Left renal cortex interstitium (tissue), 4 donors: ENCODE data around the gene GCNT4. TPM values are rescaled to one million over a fixed set of nuclear protein-coding genes. Genes with fewer than 3 reads are reported as not detected.
"Not testable (repeated sequence)": the region's sequence is repeated elsewhere in the genome, so short reads cannot be mapped to it uniquely, and the experiment has no call there.

Experiments
- DNase-seq, 4 donors: peaks; one replicate each; pipeline ENCODE4 v3.0.0-alpha.2; 2013; ENCODE audit warnings: low read depth in 4 of 4, low spot score in 2 of 4, missing footprints in 1 of 4
- polyA plus RNA-seq, 4 donors: library from polyadenylated mRNA; unstranded; fragments of 120-200 nt; gene quantifications; one replicate each; pipeline ENCODE4 v1.2.1, GENCODE V29; 2013; ENCODE audit not compliant: insufficient read length in 4 of 4

GCNT4 gene
- 10 to 100 TPM; 12.6 to 18.3 (median 14.3) TPM for polyA plus RNA-seq

GRCh38 chr5:75052192-75053053, at the start of gene GCNT4:
Gene GCNT4 (minus strand): TSS chr5:75052558. CDS start chr5:75030037, 22,521 bp downstream.
- peak in 2 of 4 donors; percentile 20 to 29 for DNase-seq

GRCh38 chr5:75095956-75096355, 43.6 kb upstream of the GCNT4 start:
- DNase-seq, result not testable (repeated sequence)

GRCh38 chr5:75091597-75091996, 39.2 kb upstream of the GCNT4 start:
- DNase-seq, result no peak

GRCh38 chr5:75089662-75090061, 37.3 kb upstream of the GCNT4 start:
- no peak for DNase-seq

- no peak for DNase-seq
Measured at GRCh38 chr5:75089137-75089536, 36.8 kb upstream of the GCNT4 start.

- DNase-seq, result no peak
Measured at GRCh38 chr5:75088648-75089047, 36.3 kb upstream of the GCNT4 start.

- no peak for DNase-seq
Measured at GRCh38 chr5:75081510-75081909, 29.2 kb upstream of the GCNT4 start.

- DNase-seq, result not testable (repeated sequence)
Measured at GRCh38 chr5:75079346-75079745, 27.0 kb upstream of the GCNT4 start.

GRCh38 chr5:75078027-75078426, 25.7 kb upstream of the GCNT4 start:
- DNase-seq, result no peak

GRCh38 chr5:75072061-75072460, 19.7 kb upstream of the GCNT4 start:
- no peak for DNase-seq

GRCh38 chr5:75071100-75071499, 18.7 kb upstream of the GCNT4 start:
- no peak for DNase-seq

GRCh38 chr5:75067434-75067833, 15.1 kb upstream of the GCNT4 start:
- no peak for DNase-seq

- no peak for DNase-seq
Measured at GRCh38 chr5:75062925-75063531, 10.7 kb upstream of the GCNT4 start.

- no peak for DNase-seq
Measured at GRCh38 chr5:75059912-75060545, 7.7 kb upstream of the GCNT4 start.

GRCh38 chr5:75058986-75059535, 6.7 kb upstream of the GCNT4 start:
- DNase-seq, result no peak

GRCh38 chr5:75057561-75057960, 5.2 kb upstream of the GCNT4 start:
- DNase-seq, result no peak

GRCh38 chr5:75055727-75056144, 3.4 kb upstream of the GCNT4 start:
- no peak for DNase-seq

- peak in 1 of 4 donors; percentile 37 for DNase-seq
Measured at GRCh38 chr5:75054134-75054930, 2.0 kb upstream of the GCNT4 start.

GRCh38 chr5:75053304-75054133, 1.2 kb upstream of the GCNT4 start:
- peak in 2 of 4 donors; percentile 63 to 74 for DNase-seq

GRCh38 chr5:75053054-75053303, 621 bp upstream of the GCNT4 start:
- peak in 1 of 4 donors; percentile 12 for DNase-seq
